ENCODE measurements around the gene EBF3. TPM values are rescaled to one million over a fixed set of nuclear protein-coding genes. Genes with fewer than 3 reads are reported as not detected.

The EBF3 gene
- total RNA-seq, 4 donors from 2014 or later: 1.4 to 4.2 (median 2.4) TPM

- Histone ChIP-seq H3K4me3 (no peak overlapping the region), H3K36me3 (no peaks in the 10 kb centered on the region), H3K4me1 (no peaks in the 10 kb centered on the region), H3K9me3 (no peaks in the 10 kb centered on the region), H3K27me3 (no peaks in the 10 kb centered on the region), H3K27ac (no peak overlapping the region)
- WGBS: 94% methylated on average over 22 of the region's 22 CpGs
- peak in 1 of 2 donors; percentile 14 for DNase-seq (ENCODE audit: low spot score in 2 of 2)
- TF ChIP-seq EP300 (IDR thresholded peaks at IDR 0.05): no peak
- TF ChIP-seq POLR2A (IDR thresholded peaks at IDR 0.05): no peak
- TF ChIP-seq CTCF (IDR thresholded peaks at IDR 0.05): no peak
- TF ChIP-seq POLR2AphosphoS5 (IDR thresholded peaks at IDR 0.05): no peak
Measured at GRCh38 chr10:129793996-129794395, 170.1 kb downstream of the EBF3 start.

GRCh38 chr10:129793479-129793878 lies 170.6 kb downstream of the EBF3 start:
- WGBS: 88% methylated on average over 6 of the region's 6 CpGs
- peak in 1 of 2 donors; percentile 24 for DNase-seq (ENCODE audit: low spot score in 2 of 2)
- Histone ChIP-seq H3K27me3 (no peaks in the 10 kb centered on the region), H3K27ac (no peak overlapping the region), H3K9me3 (no peaks in the 10 kb centered on the region), H3K4me3 (no peak overlapping the region), H3K36me3 (no peaks in the 10 kb centered on the region), H3K4me1 (no peaks in the 10 kb centered on the region)
- TF ChIP-seq CTCF (IDR thresholded peaks at IDR 0.05) (no peak), POLR2AphosphoS5 (IDR thresholded peaks at IDR 0.05) (no peak), POLR2A (IDR thresholded peaks at IDR 0.05) (no peak), EP300 (IDR thresholded peaks at IDR 0.05) (no peak)

- peak in 1 of 2 donors; percentile 25 for DNase-seq (ENCODE audit: low spot score in 2 of 2)
Measured at GRCh38 chr10:129792864-129793263, 171.2 kb downstream of the EBF3 start.

GRCh38 chr10:129792141-129792540 lies 171.9 kb downstream of the EBF3 start:
- H3K36me3 ChIP-seq: no peaks in the 10 kb centered on the region
- no peak overlapping the region for H3K4me3 ChIP-seq
- WGBS: 70% methylated on average over 7 of the region's 7 CpGs
- H3K27me3 ChIP-seq: no peaks in the 10 kb centered on the region
- no peaks in the 10 kb centered on the region for H3K4me1 ChIP-seq
- no peak for TF ChIP-seq POLR2A (IDR thresholded peaks at IDR 0.05)
- TF ChIP-seq POLR2AphosphoS5 (IDR thresholded peaks at IDR 0.05): no peak
- no peak for TF ChIP-seq EP300 (IDR thresholded peaks at IDR 0.05)
- no peak for TF ChIP-seq CTCF (IDR thresholded peaks at IDR 0.05)
- no peak overlapping the region for H3K27ac ChIP-seq
- peaks cover 2% of the 10 kb centered on the region for H3K9me3 ChIP-seq
- no peak for DNase-seq (ENCODE audit: low spot score in 2 of 2)

More at GRCh38 chr10:129792864-129793263, 171.2 kb downstream of the EBF3 start:
- TF ChIP-seq EP300 (IDR thresholded peaks at IDR 0.05) (no peak), POLR2AphosphoS5 (IDR thresholded peaks at IDR 0.05) (no peak), POLR2A (IDR thresholded peaks at IDR 0.05) (no peak), CTCF (IDR thresholded peaks at IDR 0.05) (no peak)
- Histone ChIP-seq H3K4me1 (no peaks in the 10 kb centered on the region), H3K36me3 (no peaks in the 10 kb centered on the region), H3K9me3 (no peaks in the 10 kb centered on the region), H3K27me3 (no peaks in the 10 kb centered on the region), H3K27ac (no peak overlapping the region), H3K4me3 (no peak overlapping the region)
- 84% methylated on average over 10 of the region's 10 CpGs for WGBS

- Histone ChIP-seq H3K27me3 (no peaks in the 10 kb centered on the region), H3K9me3 (peaks cover 5% of the 10 kb centered on the region), H3K27ac (no peak overlapping the region), H3K4me1 (no peaks in the 10 kb centered on the region), H3K4me3 (no peak overlapping the region), H3K36me3 (no peaks in the 10 kb centered on the region)
- WGBS: 89% methylated on average over 17 of the region's 17 CpGs
- TF ChIP-seq EP300 (IDR thresholded peaks at IDR 0.05): no peak
- TF ChIP-seq CTCF (IDR thresholded peaks at IDR 0.05): no peak
- no peak for TF ChIP-seq POLR2AphosphoS5 (IDR thresholded peaks at IDR 0.05)
- no peak for TF ChIP-seq POLR2A (IDR thresholded peaks at IDR 0.05)
- DNase-seq (ENCODE audit: low spot score in 2 of 2): peak in 1 of 2 donors; percentile 9
Measured at GRCh38 chr10:129790715-129791446, 173.2 kb downstream of the EBF3 start.

All from suprapubic skin (tissue), 4 donors.